Measurements from ENCODE around the gene CUX1. TPM values are rescaled to one million over a fixed set of nuclear protein-coding genes. Genes with fewer than 3 reads are reported as not detected.
A peak's percentile ranks its signal among the peaks of the same experiment; 100 is the strongest.

CUX1 gene
- total RNA-seq, 1 donor from 2014 or later = 50.6 TPM

GRCh38 chr7:101880282-101881054, 63.0 kb downstream of the CUX1 start:
- peaks cover 3% of the 10 kb centered on the region for H3K36me3 Mint-ChIP-seq (ENCODE audit: low read depth, unreplicated experiment)

DNA sequence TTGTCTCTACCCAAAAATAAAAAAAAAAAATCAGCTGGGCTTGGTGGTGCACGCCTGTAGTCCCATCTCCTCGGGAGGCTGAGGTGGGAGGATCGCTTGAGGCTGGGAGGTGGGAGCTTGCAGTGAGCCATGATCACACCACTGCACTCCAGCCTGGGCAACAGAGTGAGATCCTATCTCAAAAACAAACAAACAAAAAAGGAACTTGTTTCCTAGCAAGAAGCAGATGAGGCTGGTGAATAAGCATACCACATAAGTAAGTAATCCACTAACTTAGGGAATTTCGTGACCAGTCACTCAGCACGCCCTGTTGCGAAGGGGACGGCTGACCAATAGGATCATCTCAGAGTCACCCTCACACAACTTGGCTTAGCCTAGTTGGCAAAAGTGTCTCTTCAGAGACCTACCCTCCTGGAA, 64.6 kb downstream of the CUX1 start:
- Histone ChIP-seq H4K20me1 (ENCODE audit: insufficient read depth, low read length) (peaks cover 23% of the 10 kb centered on the region), H3K27ac (ENCODE audit: low read depth, low read length) (peak overlapping the region; percentile 99), H3K9me3 (ENCODE audit: insufficient read depth, low read depth, low read length) (no peaks in the 10 kb centered on the region), H3K36me3 (ENCODE audit: insufficient read depth, low read length) (no peaks in the 10 kb centered on the region), H2AFZ (ENCODE audit: low read depth, low read length) (no peak overlapping the region), H3K4me2 (ENCODE audit: low read length) (peak overlapping the region; percentile 78), H3K9ac (ENCODE audit: low read length) (peak overlapping the region; percentile 89), H3K4me1 (ENCODE audit: insufficient read depth, low read length) (peaks cover 32% of the 10 kb centered on the region), H3K79me2 (ENCODE audit: insufficient read depth, low read length) (peaks cover 57% of the 10 kb centered on the region), H3K4me3 (ENCODE audit: insufficient read depth, low read depth, low read length) (peak overlapping the region; percentile 17), H3K27me3 (ENCODE audit: insufficient read depth, low read length) (no peaks in the 10 kb centered on the region)
- H3K4me1 Mint-ChIP-seq (ENCODE audit: low read depth, unreplicated experiment) = peaks cover 44% of the 10 kb centered on the region
- H3K27ac Mint-ChIP-seq (ENCODE audit: unreplicated experiment) = peak overlapping the region; percentile 99
- H3K9me3 Mint-ChIP-seq (ENCODE audit: unreplicated experiment) = no peaks in the 10 kb centered on the region
- FAIRE-seq (peak; percentile 80), DNase-seq (ENCODE audit: low read depth) (peak; percentile 99)
- peaks cover 3% of the 10 kb centered on the region for H3K36me3 Mint-ChIP-seq (ENCODE audit: low read depth, unreplicated experiment)
- TF ChIP-seq, protein P1, sequence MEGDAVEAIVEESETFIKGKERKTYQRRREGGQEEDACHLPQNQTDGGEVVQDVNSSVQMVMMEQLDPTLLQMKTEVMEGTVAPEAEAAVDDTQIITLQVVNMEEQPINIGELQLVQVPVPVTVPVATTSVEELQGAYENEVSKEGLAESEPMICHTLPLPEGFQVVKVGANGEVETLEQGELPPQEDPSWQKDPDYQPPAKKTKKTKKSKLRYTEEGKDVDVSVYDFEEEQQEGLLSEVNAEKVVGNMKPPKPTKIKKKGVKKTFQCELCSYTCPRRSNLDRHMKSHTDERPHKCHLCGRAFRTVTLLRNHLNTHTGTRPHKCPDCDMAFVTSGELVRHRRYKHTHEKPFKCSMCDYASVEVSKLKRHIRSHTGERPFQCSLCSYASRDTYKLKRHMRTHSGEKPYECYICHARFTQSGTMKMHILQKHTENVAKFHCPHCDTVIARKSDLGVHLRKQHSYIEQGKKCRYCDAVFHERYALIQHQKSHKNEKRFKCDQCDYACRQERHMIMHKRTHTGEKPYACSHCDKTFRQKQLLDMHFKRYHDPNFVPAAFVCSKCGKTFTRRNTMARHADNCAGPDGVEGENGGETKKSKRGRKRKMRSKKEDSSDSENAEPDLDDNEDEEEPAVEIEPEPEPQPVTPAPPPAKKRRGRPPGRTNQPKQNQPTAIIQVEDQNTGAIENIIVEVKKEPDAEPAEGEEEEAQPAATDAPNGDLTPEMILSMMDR (IDR thresholded peaks at IDR 0.05; ENCODE audit: insufficient read depth, low read depth, low read length) = no peak
- no peak for TF ChIP-seq EZH2 (IDR thresholded peaks at IDR 0.05; ENCODE audit: insufficient read depth, low read length)
- H3K4me3 Mint-ChIP-seq (ENCODE audit: unreplicated experiment) = peak overlapping the region; percentile 14
- no peaks in the 10 kb centered on the region for H3K27me3 Mint-ChIP-seq (ENCODE audit: low read depth, unreplicated experiment)

More at GRCh38 chr7:101880282-101881054, 63.0 kb downstream of the CUX1 start:
- Histone ChIP-seq H3K9ac (ENCODE audit: low read length) (peak overlapping the region; percentile 74), H4K20me1 (ENCODE audit: insufficient read depth, low read length) (peaks cover 12% of the 10 kb centered on the region), H3K79me2 (ENCODE audit: insufficient read depth, low read length) (peaks cover 51% of the 10 kb centered on the region), H3K4me2 (ENCODE audit: low read length) (peak overlapping the region; percentile 54), H3K9me3 (ENCODE audit: insufficient read depth, low read depth, low read length) (no peaks in the 10 kb centered on the region), H3K27me3 (ENCODE audit: insufficient read depth, low read length) (no peaks in the 10 kb centered on the region), H3K27ac (ENCODE audit: low read depth, low read length) (peak overlapping the region; percentile 99), H3K4me3 (ENCODE audit: insufficient read depth, low read depth, low read length) (no peak overlapping the region), H3K36me3 (ENCODE audit: insufficient read depth, low read length) (no peaks in the 10 kb centered on the region), H2AFZ (ENCODE audit: low read depth, low read length) (no peak overlapping the region), H3K4me1 (ENCODE audit: insufficient read depth, low read length) (peaks cover 32% of the 10 kb centered on the region)
- TF ChIP-seq, protein P1 (IDR thresholded peaks at IDR 0.05; ENCODE audit: insufficient read depth, low read depth, low read length) = no peak
- TF ChIP-seq EZH2 (IDR thresholded peaks at IDR 0.05; ENCODE audit: insufficient read depth, low read length) = no peak
- no peaks in the 10 kb centered on the region for H3K9me3 Mint-ChIP-seq (ENCODE audit: unreplicated experiment)
- H3K27me3 Mint-ChIP-seq (ENCODE audit: low read depth, unreplicated experiment) = no peaks in the 10 kb centered on the region
- DNase-seq (ENCODE audit: low read depth) (no peak), FAIRE-seq (no peak)
- peaks cover 44% of the 10 kb centered on the region for H3K4me1 Mint-ChIP-seq (ENCODE audit: low read depth, unreplicated experiment)
- no peak overlapping the region for H3K4me3 Mint-ChIP-seq (ENCODE audit: unreplicated experiment)
- peak overlapping the region; percentile 99 for H3K27ac Mint-ChIP-seq (ENCODE audit: unreplicated experiment)

Measured in astrocyte (in vitro differentiated cells and primary cell).